Islet of Langerhans (tissue), 1 donor: Measurements from ENCODE around the gene ANTXRL.
"Not testable (repeated sequence)": the region's sequence is repeated elsewhere in the genome, so short reads cannot be mapped to it uniquely, and the experiment has no call there.

Source experiments
- FAIRE-seq: peaks from one replicate; lab custom pipeline; 2011; peaks lifted over from hg19 to GRCh38; lab: Jason Lieb, UNC

Gene ANTXRL

GRCh38 chr10:46308666-46309450, 22.1 kb downstream of the ANTXRL start:
- FAIRE-seq: no peak

GRCh38 chr10:46309511-46310142, 22.8 kb downstream of the ANTXRL start:
- FAIRE-seq: no peak

- FAIRE-seq: no peak
These were observed 23.3 kb downstream of the ANTXRL start for GRCh38 chr10:46310143-46310514.

GRCh38 chr10:46310851-46311250, 24.1 kb downstream of the ANTXRL start:
- no peak for FAIRE-seq

GRCh38 chr10:46311501-46311951, 24.7 kb downstream of the ANTXRL start:
- no peak for FAIRE-seq

- FAIRE-seq: not testable (repeated sequence)
These were observed 25.2 kb downstream of the ANTXRL start for GRCh38 chr10:46311961-46312431.

GRCh38 chr10:46312953-46313352, 26.2 kb downstream of the ANTXRL start:
- no peak for FAIRE-seq

GRCh38 chr10:46314071-46314470, 27.3 kb downstream of the ANTXRL start:
- no peak for FAIRE-seq

DNA sequence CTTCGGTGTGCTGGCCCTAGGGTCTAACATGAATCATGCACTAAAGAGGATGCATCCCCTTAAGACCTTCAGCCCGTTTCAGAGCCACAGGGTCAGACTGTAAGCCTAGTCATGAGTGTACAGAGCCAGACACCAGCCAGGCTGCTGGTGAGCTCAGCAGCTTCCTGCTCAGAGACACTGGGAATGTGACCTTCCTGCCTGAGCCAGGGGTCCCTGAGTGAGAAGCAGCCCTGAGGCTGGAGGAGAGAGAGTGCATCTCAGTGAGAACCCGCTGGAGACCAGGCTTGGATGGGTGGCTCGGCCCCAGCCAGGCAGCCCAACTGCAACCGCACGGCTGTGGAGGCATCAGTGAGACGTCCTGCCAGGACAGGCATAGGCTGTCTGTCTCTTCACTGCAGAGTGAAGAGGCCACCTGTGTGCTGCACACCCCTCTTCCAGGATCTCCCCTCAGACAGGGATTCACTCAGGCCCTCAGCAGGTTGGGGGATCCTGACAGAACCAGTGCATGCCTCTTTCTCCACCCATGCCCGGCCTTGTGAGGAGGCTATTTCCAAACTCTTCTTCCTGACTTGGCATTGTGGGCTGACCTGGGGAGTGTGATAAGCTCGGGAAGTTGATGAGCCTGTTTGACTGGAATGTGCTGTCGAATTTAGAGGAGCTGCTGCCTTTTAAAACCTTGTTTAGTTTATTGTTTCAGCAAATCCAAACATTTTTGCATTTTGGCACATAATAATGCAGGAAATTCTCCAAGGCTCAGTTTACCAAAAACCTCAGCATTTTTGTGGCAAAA, 28.5 kb downstream of the ANTXRL start:
- not testable (repeated sequence) for FAIRE-seq

- FAIRE-seq: no peak
These were observed 30.6 kb downstream of the ANTXRL start for GRCh38 chr10:46317370-46317769.

- no peak for FAIRE-seq
These were observed 31.1 kb downstream of the ANTXRL start for GRCh38 chr10:46317889-46318288.

GRCh38 chr10:46318799-46319198, 32.0 kb downstream of the ANTXRL start:
- FAIRE-seq: no peak

DNA sequence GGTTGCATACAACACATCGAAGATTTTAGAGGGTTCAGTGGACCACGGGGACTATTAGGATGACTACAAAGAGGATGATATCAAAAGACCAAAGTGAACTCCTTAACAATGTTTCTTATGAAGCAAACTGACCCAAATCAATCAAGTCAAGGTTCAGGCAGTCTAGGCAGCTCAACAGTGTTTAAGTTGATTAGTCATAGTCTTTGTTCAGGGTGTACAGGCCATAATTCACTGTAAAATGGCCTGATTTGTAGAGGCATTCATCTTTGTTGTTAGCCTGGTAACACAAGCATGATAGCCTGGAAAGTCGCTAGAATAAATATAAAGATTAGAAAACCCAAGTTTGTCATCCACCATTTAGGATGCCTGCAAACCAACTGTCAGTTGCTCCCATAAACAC, 32.6 kb downstream of the ANTXRL start:
- FAIRE-seq: no peak

- FAIRE-seq: no peak
These were observed 35.0 kb downstream of the ANTXRL start for GRCh38 chr10:46321770-46322169.

- no peak for FAIRE-seq
These were observed 36.4 kb downstream of the ANTXRL start for GRCh38 chr10:46323176-46323575.

GRCh38 chr10:46325021-46325420, 38.2 kb downstream of the ANTXRL start:
- FAIRE-seq: no peak

DNA sequence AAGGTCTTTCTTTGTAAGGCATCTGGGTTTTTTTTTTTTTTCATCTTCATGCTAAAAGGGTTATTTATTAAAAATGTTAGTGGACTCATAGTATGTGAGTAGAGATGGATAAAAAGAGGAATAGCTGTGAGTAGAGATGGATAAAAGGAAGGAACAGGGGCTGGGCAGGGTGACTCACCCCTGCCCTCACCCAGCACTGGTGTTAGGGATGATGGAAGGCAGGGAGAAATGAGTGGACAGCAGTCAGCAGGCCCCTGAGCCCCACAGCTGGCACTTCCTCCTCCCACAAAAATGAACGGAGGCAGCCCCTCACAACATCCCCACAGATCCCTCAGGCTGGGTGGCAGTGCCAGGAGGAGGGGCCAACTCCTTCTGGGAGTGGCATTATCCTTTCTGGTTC, 39.3 kb downstream of the ANTXRL start:
- FAIRE-seq: no peak

DNA sequence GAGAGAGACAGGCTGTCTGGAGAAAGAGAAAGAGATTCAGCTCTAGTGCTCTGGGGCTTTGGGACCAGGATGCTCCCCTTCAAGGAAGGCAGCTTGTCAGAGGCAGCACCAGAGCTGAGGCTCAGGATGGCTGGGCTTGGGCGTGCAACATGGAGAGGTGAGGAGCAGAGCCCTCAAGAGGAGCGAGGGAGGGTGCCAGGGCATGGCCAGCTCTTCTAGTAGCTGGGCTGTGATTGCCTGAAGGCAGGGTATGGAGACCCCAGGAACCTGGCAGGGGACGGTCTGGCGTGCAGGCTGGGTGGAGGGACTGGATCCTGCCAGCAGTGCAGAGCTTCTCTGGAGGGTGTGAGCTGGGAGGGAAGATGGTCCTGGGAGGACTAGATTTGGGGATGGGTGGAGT, 40.2 kb downstream of the ANTXRL start:
- no peak for FAIRE-seq

GRCh38 chr10:46327685-46328084, 40.9 kb downstream of the ANTXRL start:
- no peak for FAIRE-seq

DNA sequence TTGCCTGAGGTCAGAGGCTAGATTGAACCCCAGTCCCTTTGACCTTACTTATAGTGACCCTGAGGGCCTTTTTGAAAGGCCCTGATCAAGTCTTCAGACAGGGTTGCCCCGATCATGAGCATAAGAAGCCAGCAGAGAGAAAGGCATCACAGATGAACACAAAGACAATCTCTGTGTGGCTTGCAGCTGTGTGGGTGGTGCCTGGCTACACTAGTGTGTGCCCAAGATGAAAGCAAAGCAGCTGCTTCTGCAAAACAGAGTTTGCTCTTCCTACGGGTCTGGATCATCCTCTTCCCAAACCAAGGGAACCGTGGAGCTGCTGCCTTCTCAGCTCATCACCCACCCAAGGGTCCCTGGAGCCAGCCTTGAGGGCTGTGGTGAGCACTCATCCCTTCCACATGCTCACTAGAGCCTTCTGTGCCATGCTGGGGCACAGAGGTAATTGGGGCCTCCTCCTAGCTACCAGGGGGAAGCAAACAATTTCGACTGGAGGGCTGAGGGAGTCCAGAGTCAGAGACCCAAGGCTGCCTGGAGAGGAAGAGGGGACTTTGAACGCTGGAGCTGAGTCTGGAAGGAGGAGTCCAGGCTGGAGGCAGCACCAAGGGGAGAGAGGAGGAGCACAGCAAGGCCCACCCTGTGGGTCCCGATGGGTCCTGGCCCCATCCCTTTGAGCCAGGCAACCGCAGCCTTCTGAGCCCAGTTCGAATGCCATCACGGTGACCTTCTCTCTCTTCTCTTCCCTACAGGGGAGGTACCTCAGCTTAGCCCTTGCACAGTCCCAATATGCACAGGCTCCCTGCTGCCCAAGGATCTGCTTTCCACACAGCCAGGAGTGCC, 42.3 kb downstream of the ANTXRL start:
- FAIRE-seq: no peak

DNA sequence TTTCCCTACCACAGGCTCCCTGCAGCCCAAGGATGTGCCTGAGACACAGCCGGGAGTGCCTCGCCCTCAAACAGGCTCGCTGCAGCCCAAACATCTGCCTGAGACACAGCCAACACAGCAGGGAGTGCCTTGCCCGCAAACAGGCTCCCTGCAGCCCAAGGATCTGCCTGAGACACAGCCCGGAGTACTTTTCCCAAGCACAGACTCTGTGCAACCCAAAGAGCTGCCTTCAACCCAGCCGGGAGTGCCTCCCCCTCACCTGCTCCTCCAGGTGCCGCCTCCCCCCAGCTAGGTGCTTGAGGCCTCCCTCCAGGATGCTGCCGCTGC, 42.9 kb downstream of the ANTXRL start:
- FAIRE-seq: no peak

DNA sequence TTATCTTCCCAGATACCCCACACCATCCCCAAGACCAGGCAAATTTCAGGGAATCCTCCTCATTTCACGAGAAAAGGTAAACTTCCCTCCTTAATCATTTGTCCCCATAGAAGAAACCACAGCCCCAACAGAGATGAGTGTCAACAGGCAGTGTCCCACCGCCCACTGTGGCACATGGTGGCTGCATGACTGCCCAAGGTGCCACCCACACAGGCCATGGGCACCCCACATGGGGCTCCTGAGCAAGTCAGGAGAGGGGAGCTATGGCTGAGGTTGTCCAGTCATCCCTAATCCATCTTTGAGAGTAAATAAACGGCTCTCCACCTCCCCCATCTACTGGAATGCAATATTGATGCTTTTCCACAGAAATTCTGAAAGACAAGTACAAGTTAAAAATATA, 44.1 kb downstream of the ANTXRL start:
- FAIRE-seq: no peak
